Measurements from ENCODE around the gene LTBR. TPM values are rescaled to one million over a fixed set of nuclear protein-coding genes. Genes with fewer than 3 reads are reported as not detected.

The LTBR gene
- total RNA-seq, 3 donors from 2014 or later (not counting 1 experiment from before 2014, with no cell fraction given) = 3.7 to 5.8 (median 4.4) TPM

- 83% methylated on average over 5 of the region's 5 CpGs for WGBS (ENCODE audit: insufficient coverage)
- no peaks in the 10 kb centered on the region for H3K9me3 Mint-ChIP-seq
Measured at GRCh38 chr12:6404390-6404789, 20.4 kb downstream of the LTBR start.

GRCh38 chr12:6405963-6406362 is 22.0 kb downstream of the LTBR start:
- WGBS (ENCODE audit: insufficient coverage) = 91% methylated on average over 6 of the region's 6 CpGs
- ATAC-seq (no peak), DNase-seq (no peak)
- intact Hi-C loops (cut with micrococcal nuclease) = no loop called here
- Mint-ChIP-seq H3K27ac (no peak overlapping the region), H3K27me3 (ENCODE audit: low read depth in 2 of 2) (no peaks in the 10 kb centered on the region), H3K4me3 (no peak overlapping the region), H3K4me1 (no peaks in the 10 kb centered on the region), H3K9me3 (no peaks in the 10 kb centered on the region), H3K36me3 (no peaks in the 10 kb centered on the region)
- no peaks in the 10 kb centered on the region for H3K27me3 ChIP-seq (ENCODE audit: control insufficient read depth, insufficient read depth, low read length)
- H3K9me3 ChIP-seq (ENCODE audit: control insufficient read depth, insufficient read depth, low read length) = no peaks in the 10 kb centered on the region
- H3K4me1 ChIP-seq (ENCODE audit: control insufficient read depth, insufficient read depth, low read length) = no peaks in the 10 kb centered on the region
- TF ChIP-seq CTCF (IDR thresholded peaks at IDR 0.05) = no peak
- no peak overlapping the region for H3K27ac ChIP-seq (ENCODE audit: low read length)
- H3K4me3 ChIP-seq (ENCODE audit: low read length) = no peak overlapping the region
- no peaks in the 10 kb centered on the region for H3K36me3 ChIP-seq (ENCODE audit: control insufficient read depth, insufficient read depth, low read length)

More at GRCh38 chr12:6404390-6404789, 20.4 kb downstream of the LTBR start:
- intact Hi-C loops (cut with micrococcal nuclease) = no loop called here
- H3K4me1 Mint-ChIP-seq = no peaks in the 10 kb centered on the region
- Histone ChIP-seq H3K27me3 (ENCODE audit: control insufficient read depth, insufficient read depth, low read length) (no peaks in the 10 kb centered on the region), H3K9me3 (ENCODE audit: control insufficient read depth, insufficient read depth, low read length) (no peaks in the 10 kb centered on the region), H3K27ac (ENCODE audit: low read length) (no peak overlapping the region), H3K4me3 (ENCODE audit: low read length) (no peak overlapping the region), H3K4me1 (ENCODE audit: control insufficient read depth, insufficient read depth, low read length) (no peaks in the 10 kb centered on the region), H3K36me3 (ENCODE audit: control insufficient read depth, insufficient read depth, low read length) (no peaks in the 10 kb centered on the region)
- TF ChIP-seq CTCF (IDR thresholded peaks at IDR 0.05) = no peak
- DNase-seq = no peak
- H3K4me3 Mint-ChIP-seq = no peak overlapping the region
- H3K27ac Mint-ChIP-seq = no peak overlapping the region
- H3K27me3 Mint-ChIP-seq (ENCODE audit: low read depth in 2 of 2) = no peaks in the 10 kb centered on the region
- no peak for ATAC-seq
- no peaks in the 10 kb centered on the region for H3K36me3 Mint-ChIP-seq

GRCh38 chr12:6407236-6407954 is 23.4 kb downstream of the LTBR start:
- intact Hi-C loops (cut with micrococcal nuclease) = no loop called here
- Mint-ChIP-seq H3K9me3 (no peaks in the 10 kb centered on the region), H3K27me3 (ENCODE audit: low read depth in 2 of 2) (no peaks in the 10 kb centered on the region), H3K36me3 (no peaks in the 10 kb centered on the region), H3K4me3 (no peak overlapping the region), H3K27ac (no peak overlapping the region), H3K4me1 (no peaks in the 10 kb centered on the region)
- DNase-seq = no peak
- Histone ChIP-seq H3K4me1 (ENCODE audit: control insufficient read depth, insufficient read depth, low read length) (no peaks in the 10 kb centered on the region), H3K27me3 (ENCODE audit: control insufficient read depth, insufficient read depth, low read length) (no peaks in the 10 kb centered on the region), H3K36me3 (ENCODE audit: control insufficient read depth, insufficient read depth, low read length) (no peaks in the 10 kb centered on the region), H3K9me3 (ENCODE audit: control insufficient read depth, insufficient read depth, low read length) (no peaks in the 10 kb centered on the region), H3K4me3 (ENCODE audit: low read length) (no peak overlapping the region), H3K27ac (ENCODE audit: low read length) (no peak overlapping the region)
- 96% methylated on average over 8 of the region's 10 CpGs for WGBS (ENCODE audit: insufficient coverage)
- TF ChIP-seq CTCF (IDR thresholded peaks at IDR 0.05) = no peak
- no peak for ATAC-seq

- H3K9me3 ChIP-seq (ENCODE audit: control insufficient read depth, insufficient read depth, low read length) = no peaks in the 10 kb centered on the region
- Mint-ChIP-seq H3K4me1 (no peaks in the 10 kb centered on the region), H3K4me3 (no peak overlapping the region), H3K27ac (no peak overlapping the region), H3K9me3 (no peaks in the 10 kb centered on the region), H3K36me3 (no peaks in the 10 kb centered on the region), H3K27me3 (ENCODE audit: low read depth in 2 of 2) (peaks cover 6 to 9% of the 10 kb centered on the region in 2 donors)
- 37% methylated on average over 3 of the region's 3 CpGs for WGBS (ENCODE audit: insufficient coverage)
- no peaks in the 10 kb centered on the region for H3K4me1 ChIP-seq (ENCODE audit: control insufficient read depth, insufficient read depth, low read length)
- intact Hi-C loops (cut with micrococcal nuclease) = no loop called here
- no peaks in the 10 kb centered on the region for H3K36me3 ChIP-seq (ENCODE audit: control insufficient read depth, insufficient read depth, low read length)
- no peak overlapping the region for H3K27ac ChIP-seq (ENCODE audit: low read length)
- no peaks in the 10 kb centered on the region for H3K27me3 ChIP-seq (ENCODE audit: control insufficient read depth, insufficient read depth, low read length)
- no peak for ATAC-seq
- no peak overlapping the region for H3K4me3 ChIP-seq (ENCODE audit: low read length)
- no peak for TF ChIP-seq CTCF (IDR thresholded peaks at IDR 0.05)
- no peak for DNase-seq
Measured at GRCh38 chr12:6416596-6416995, 32.6 kb downstream of the LTBR start.
